HepG2 (cell line): ENCODE measurements around the gene ODAD4. TPM values are rescaled to one million over a fixed set of nuclear protein-coding genes. Genes with fewer than 3 reads are reported as not detected.

Experiments used
- ATAC-seq: fragments of 200-7000 bp; cut with Tn5 transposase; 3 replicates; pipeline ENCODE4 v1.9.1; 2020; ENCODE audit warnings: mild to moderate bottlenecking, moderate library complexity
- BruUV-seq: library from RNA; stranded (reverse); fragments of 400-500 nt; replicated peaks from 2 replicates; lab custom pipeline; 2021; lab: Mats Ljungman, UMichigan
- CTCF ChIA-PET: fragments of 300-600 bp; formaldehyde crosslinking; extraction: SDS; loops from one replicate; lab custom pipeline; 2021; ENCODE audit warnings: low total read pairs, inconsistent platforms, low intra/inter-chr PET ratio; lab: Yijun Ruan, JAX
- POLR2A ChIA-PET: fragments of 350-600 bp; sonication (Branson Sonifier 250); formaldehyde crosslinking; loops from one replicate; lab custom pipeline; 2020; ENCODE audit warnings: antibody characterized with exemption, inconsistent platforms; lab: Yijun Ruan, JAX
- DNase-seq: peaks from one replicate; pipeline ENCODE4 v3.0.0-alpha.2; 2015; ENCODE audit warnings: low spot score
- FAIRE-seq: peaks from 3 replicates; lab custom pipeline; 2011; peaks lifted over from hg19 to GRCh38; lab: Jason Lieb, UNC
- H2AFZ ChIP-seq: one replicate; pipeline ENCODE4 v1.6.1; 2011; ENCODE audit warnings: low read length, inconsistent platforms
- H3K27ac ChIP-seq: fragments of 300-600 bp; 3 replicates; pipeline ENCODE4 v1.8.0; 2011; ENCODE audit warnings: mixed run types, mild to moderate bottlenecking, mixed read lengths, low read length, inconsistent platforms; ENCODE audit not compliant: insufficient read depth; ENCODE audit errors: extremely low read length
- H3K27me3 ChIP-seq, 2 experiments: fragments of 200-600 bp in 1 of 2; 2 replicates in 1 of 2; 3 replicates in 1 of 2; pipeline versions ENCODE4 v1.6.0 to v1.8.0; 2011; ENCODE audit warnings: low read length in 2 of 2, mild to moderate bottlenecking in 2 of 2, moderate library complexity in 2 of 2, inconsistent platforms in 1 of 2; ENCODE audit not compliant: insufficient read depth in 2 of 2, control insufficient read depth in 1 of 2
- H3K36me3 ChIP-seq, 2 experiments: fragments of 200-600 bp in 1 of 2; replicated peaks in 1 of 2; 2 replicates in 1 of 2; 3 replicates in 1 of 2; pipeline versions ENCODE4 v1.5.1 to v1.8.0; 2011; ENCODE audit warnings: low read length in 2 of 2, inconsistent platforms in 1 of 2; ENCODE audit not compliant: insufficient read depth in 2 of 2, control insufficient read depth in 1 of 2
- H3K4me1 ChIP-seq: 2 replicates; pipeline ENCODE4 v1.5.1; 2012; ENCODE audit warnings: low read length, inconsistent platforms; ENCODE audit not compliant: insufficient read depth
- H3K4me2 ChIP-seq: 2 replicates; pipeline ENCODE4 v1.6.0; 2011; ENCODE audit warnings: low read depth, low read length, inconsistent platforms
- H3K4me3 ChIP-seq, 3 experiments: fragments of 200-600 bp in 1 of 3; sonication (generic), shearing (Covaris generic) in 1 of 3; replicated peaks in 1 of 3; 2 replicates each; pipeline ENCODE4 v1.5.1; 2011 to 2016; ENCODE audit warnings: low read length in 3 of 3, inconsistent platforms in 2 of 3, low read depth in 2 of 3, mild to moderate bottlenecking in 2 of 3, control low read depth in 1 of 3, mixed read lengths in 1 of 3; ENCODE audit not compliant: insufficient read depth in 1 of 3
- H3K79me2 ChIP-seq: one replicate; pipeline ENCODE4 v1.6.1; 2011; ENCODE audit warnings: low read length, inconsistent platforms; ENCODE audit not compliant: insufficient read depth
- H3K9ac ChIP-seq: 2 replicates; pipeline ENCODE4 v1.6.0; 2011; ENCODE audit warnings: mild to moderate bottlenecking, low read depth, low read length, inconsistent platforms; ENCODE audit not compliant: insufficient read depth
- H3K9me3 ChIP-seq: 2 replicates; pipeline ENCODE4 v1.5.1; 2012; ENCODE audit warnings: mild to moderate bottlenecking, low read length
- H4K20me1 ChIP-seq: 2 replicates; pipeline ENCODE4 v1.6.0; 2011; ENCODE audit warnings: inconsistent platforms, mild to moderate bottlenecking, low read length, moderate library complexity; ENCODE audit not compliant: insufficient read depth
- CSRNP1 ChIP-seq: sonication (generic); formaldehyde crosslinking; IDR thresholded peaks from 2 replicates; pipeline ENCODE4 v1.8.1; 2023; ENCODE audit warnings: mild to moderate bottlenecking, missing genetic modification reagents
- JARID2 ChIP-seq: sonication (generic); formaldehyde crosslinking; IDR thresholded peaks from 2 replicates; pipeline ENCODE4 v1.8.1; 2023; ENCODE audit warnings: missing genetic modification reagents, inconsistent platforms; ENCODE audit not compliant: insufficient replicate concordance
- MBD4 ChIP-seq: IDR thresholded peaks from 2 replicates; pipeline ENCODE4 v1.6.1; 2012; ENCODE audit warnings: low read length, inconsistent platforms, borderline replicate concordance
- PTBP1 ChIP-seq: fragments of 200-400 bp; formaldehyde crosslinking; IDR thresholded peaks from 2 replicates; pipeline ENCODE4 v1.6.1; 2018; ENCODE audit warnings: low read length, low read depth; ENCODE audit not compliant: poor library complexity, severe bottlenecking
- RAD21 ChIP-seq: fragments of 450-650 bp; formaldehyde crosslinking; IDR thresholded peaks from 2 replicates; pipeline ENCODE4 v1.5.0; 2020; ENCODE audit warnings: mild to moderate bottlenecking
- SIX1 ChIP-seq: sonication (generic); formaldehyde crosslinking; IDR thresholded peaks from 2 replicates; pipeline ENCODE4 v1.4.0; 2020; ENCODE audit warnings: missing genetic modification reagents, borderline replicate concordance
- TSC22D2 ChIP-seq: sonication (generic); formaldehyde crosslinking; IDR thresholded peaks from 2 replicates; pipeline ENCODE4 v1.5.1; 2020; ENCODE audit warnings: missing genetic modification reagents, mild to moderate bottlenecking, borderline replicate concordance
- ZBTB26 ChIP-seq: IDR thresholded peaks from 2 replicates; pipeline ENCODE4 v1.6.1; 2016; ENCODE audit warnings: missing compliant biosample characterization, missing genetic modification reagents, borderline replicate concordance
- ZBTB33 ChIP-seq: sonication (generic); formaldehyde crosslinking; IDR thresholded peaks from 2 replicates; pipeline ENCODE4 v1.4.0; 2020; ENCODE audit warnings: missing genetic modification reagents
- ZC3H13 ChIP-seq: sonication (generic); formaldehyde crosslinking; IDR thresholded peaks from 2 replicates; pipeline ENCODE4 v1.8.1; 2023; ENCODE audit warnings: mild to moderate bottlenecking, missing genetic modification reagents, moderate library complexity
- ZNF160 ChIP-seq: sonication (generic); formaldehyde crosslinking; IDR thresholded peaks from 2 replicates; pipeline ENCODE4 v1.8.0; 2022; ENCODE audit warnings: mild to moderate bottlenecking, inconsistent platforms, missing genetic modification reagents
- WGBS: methylation state at CpG from one replicate; pipeline ENCODE4 v1.1.6; 2017; ENCODE audit warnings: low lambda C conversion rate; 5-methylcytosine and 5-hydroxymethylcytosine counted together
- in situ Hi-C: cut with HindIII; loops from 2 replicates; pipeline ENCODE4 v1.10.0; 2017; ENCODE audit warnings: low pct_unique_long_range_greater_than_20kb; ENCODE audit not compliant: extremely low pct_ligation_motif_present
- intact Hi-C: fragments of 100-400 bp; cut with micrococcal nuclease; formaldehyde crosslinking; loops from one replicate; pipeline ENCODE4 v1.10.0; 2022; ENCODE audit not compliant: unreplicated experiment
- polyA plus RNA-seq, 8 experiments: library from polyadenylated mRNA; depleted of rRNA in 3 of 8; stranded (reverse) in 7 of 8; unstranded in 1 of 8; fragments of >200 nt; fragmentation: Illumina TruSeq in 4 of 8; extraction: Trizol in 4 of 8; gene quantifications; 2 replicates each; pipeline versions ENCODE4 v1.2.1 to v1.2.3, GENCODE V29; 2011 to 2016; ENCODE audit warnings: low read depth in 4 of 8, missing spikeins in 1 of 8, mixed read lengths in 1 of 8; ENCODE audit not compliant: insufficient read depth in 1 of 8
- total RNA-seq, 5 experiments: library from RNA; depleted of rRNA; stranded (reverse); fragments of >200 nt; fragmentation: Illumina TruSeq; extraction: Trizol; gene quantifications; 2 replicates each; pipeline ENCODE4 v1.2.3, GENCODE V29; 2016; ENCODE audit warnings: low read depth in 1 of 5
- TF ChIP-seq, protein P1 (sequence below): sonication (generic); formaldehyde crosslinking; IDR thresholded peaks from 2 replicates; pipeline ENCODE4 v1.5.1; 2020; ENCODE audit warnings: mild to moderate bottlenecking, missing genetic modification reagents, borderline replicate concordance
- TF ChIP-seq, protein P2 (sequence below): sonication (generic); formaldehyde crosslinking; IDR thresholded peaks from 2 replicates; pipeline ENCODE4 v1.8.1; 2023; ENCODE audit warnings: missing genetic modification reagents, inconsistent platforms, borderline replicate concordance
- TF ChIP-seq, protein P3 (sequence below): sonication (generic); formaldehyde crosslinking; IDR thresholded peaks from 2 replicates; pipeline ENCODE4 v1.4.0; 2020; ENCODE audit warnings: mild to moderate bottlenecking, missing genetic modification reagents

Gene ODAD4
- total and polyA plus RNA-seq, 2 of the 13 experiments (the other 11 are each of a cell fraction or from before 2014, with no cell fraction given), result 0.48 to 0.53 TPM

DNA sequence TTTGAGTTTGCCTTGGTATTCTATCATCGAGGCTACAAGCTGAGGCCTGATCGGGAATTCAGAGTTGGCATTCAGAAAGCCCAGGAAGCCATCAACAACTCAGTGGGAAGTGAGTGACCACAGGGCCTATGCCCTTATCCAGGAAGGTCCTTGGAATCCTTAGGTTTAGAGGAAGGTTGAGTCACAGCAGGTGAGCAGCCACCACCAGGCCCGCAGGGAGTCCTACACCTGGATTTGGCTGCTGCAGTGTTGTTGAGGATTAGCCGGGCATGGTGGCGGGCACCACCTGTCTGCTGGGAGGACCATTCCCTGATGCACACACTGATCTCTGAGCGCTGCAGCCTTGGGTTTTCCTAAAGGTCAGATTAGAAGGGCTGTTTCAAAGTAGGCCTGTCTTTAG lies 5.2 kb downstream of the ODAD4 start:
- BruUV-seq, result no TSS peak
- TF ChIP-seq CSRNP1 (CRISPR knock-in tag) (no peak), ZBTB26 (CRISPR knock-in tag) (no peak), JARID2 (CRISPR knock-in tag) (no peak), SIX1 (no peak), RAD21 (CRISPR knock-in tag) (no peak), MBD4 (no peak), PTBP1 (no peak), ZNF160 (CRISPR knock-in tag) (no peak), ZC3H13 (CRISPR knock-in tag) (no peak), TSC22D2 (CRISPR knock-in tag) (no peak), ZBTB33 (CRISPR knock-in tag) (no peak)
- TF ChIP-seq, protein P1, sequence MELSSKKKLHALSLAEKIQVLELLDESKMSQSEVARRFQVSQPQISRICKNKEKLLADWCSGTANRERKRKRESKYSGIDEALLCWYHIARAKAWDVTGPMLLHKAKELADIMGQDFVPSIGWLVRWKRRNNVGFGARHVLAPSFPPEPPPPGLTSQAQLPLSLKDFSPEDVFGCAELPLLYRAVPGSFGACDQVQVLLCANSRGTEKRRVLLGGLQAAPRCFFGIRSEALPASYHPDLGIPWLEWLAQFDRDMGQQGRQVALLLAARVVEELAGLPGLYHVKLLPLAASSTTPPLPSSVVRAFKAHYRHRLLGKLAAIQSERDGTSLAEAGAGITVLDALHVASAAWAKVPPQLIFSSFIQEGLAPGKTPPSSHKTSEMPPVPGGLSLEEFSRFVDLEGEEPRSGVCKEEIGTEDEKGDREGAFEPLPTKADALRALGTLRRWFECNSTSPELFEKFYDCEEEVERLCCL (CRISPR knock-in tag), result no peak
- TF ChIP-seq, protein P2, sequence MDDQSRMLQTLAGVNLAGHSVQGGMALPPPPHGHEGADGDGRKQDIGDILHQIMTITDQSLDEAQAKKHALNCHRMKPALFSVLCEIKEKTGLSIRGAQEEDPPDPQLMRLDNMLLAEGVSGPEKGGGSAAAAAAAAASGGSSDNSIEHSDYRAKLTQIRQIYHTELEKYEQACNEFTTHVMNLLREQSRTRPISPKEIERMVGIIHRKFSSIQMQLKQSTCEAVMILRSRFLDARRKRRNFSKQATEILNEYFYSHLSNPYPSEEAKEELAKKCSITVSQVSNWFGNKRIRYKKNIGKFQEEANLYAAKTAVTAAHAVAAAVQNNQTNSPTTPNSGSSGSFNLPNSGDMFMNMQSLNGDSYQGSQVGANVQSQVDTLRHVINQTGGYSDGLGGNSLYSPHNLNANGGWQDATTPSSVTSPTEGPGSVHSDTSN, result no peak
- TF ChIP-seq, protein P3, sequence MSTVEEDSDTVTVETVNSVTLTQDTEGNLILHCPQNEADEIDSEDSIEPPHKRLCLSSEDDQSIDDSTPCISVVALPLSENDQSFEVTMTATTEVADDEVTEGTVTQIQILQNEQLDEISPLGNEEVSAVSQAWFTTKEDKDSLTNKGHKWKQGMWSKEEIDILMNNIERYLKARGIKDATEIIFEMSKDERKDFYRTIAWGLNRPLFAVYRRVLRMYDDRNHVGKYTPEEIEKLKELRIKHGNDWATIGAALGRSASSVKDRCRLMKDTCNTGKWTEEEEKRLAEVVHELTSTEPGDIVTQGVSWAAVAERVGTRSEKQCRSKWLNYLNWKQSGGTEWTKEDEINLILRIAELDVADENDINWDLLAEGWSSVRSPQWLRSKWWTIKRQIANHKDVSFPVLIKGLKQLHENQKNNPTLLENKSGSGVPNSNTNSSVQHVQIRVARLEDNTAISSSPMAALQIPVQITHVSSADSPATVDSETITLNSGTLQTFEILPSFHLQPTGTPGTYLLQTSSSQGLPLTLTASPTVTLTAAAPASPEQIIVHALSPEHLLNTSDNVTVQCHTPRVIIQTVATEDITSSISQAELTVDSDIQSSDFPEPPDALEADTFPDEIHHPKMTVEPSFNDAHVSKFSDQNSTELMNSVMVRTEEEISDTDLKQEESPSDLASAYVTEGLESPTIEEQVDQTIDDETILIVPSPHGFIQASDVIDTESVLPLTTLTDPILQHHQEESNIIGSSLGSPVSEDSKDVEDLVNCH, result no peak

More for the DNA sequence above, 5.2 kb downstream of the ODAD4 start:
- peaks cover 38% of the 10 kb centered on the region for H3K4me1 ChIP-seq
- FAIRE-seq (no peak), ATAC-seq (no peak), DNase-seq (no peak)
- POLR2A ChIA-PET, result no interaction called here
- no peak overlapping the region for H3K27ac ChIP-seq
- H3K9ac ChIP-seq, result no peak overlapping the region
- H3K27me3 ChIP-seq, result no peaks in the 10 kb centered on the region
- WGBS, result 96% methylated on average over 5 of the region's 6 CpGs
- H2AFZ ChIP-seq, result no peak overlapping the region
- H3K4me3 ChIP-seq, result no peak overlapping the region
- H3K36me3 ChIP-seq, result no peaks in the 10 kb centered on the region
- H3K9me3 ChIP-seq, result no peaks in the 10 kb centered on the region
- CTCF ChIA-PET, result no interaction called here
- H3K79me2 ChIP-seq, result no peaks in the 10 kb centered on the region
- intact Hi-C loops, result no loop called here
- in situ Hi-C loops, result no loop called here
- H3K4me2 ChIP-seq, result no peak overlapping the region
- H4K20me1 ChIP-seq, result no peaks in the 10 kb centered on the region
